ENCODE results near the gene AMPD3. TPM values are rescaled to one million over a fixed set of nuclear protein-coding genes. Genes with fewer than 3 reads are reported as not detected.

Gene AMPD3
- total RNA-seq, 1 donor from 2014 or later, result 4.4 TPM

MicroRNAs within 50 kb of the gene (microRNA counts, 767-probe panel; counts per million panel counts)
- microRNA hsa-miR-4485, result not detected

Other genes starting within 250 kb of the AMPD3 start
- gene SBF2, start 161.0 kb upstream of the AMPD3 start, total RNA-seq, result 21.0 and 23.7 TPM in 2 replicates
- 17.3 and 46.5 TPM in 2 replicates for gene ADM, start 150.2 kb upstream of the AMPD3 start, total RNA-seq
- gene RNF141, start 85.9 kb downstream of the AMPD3 start, total RNA-seq, result 27.8 and 29.6 TPM in 2 replicates
- gene LYVE1, start 113.4 kb downstream of the AMPD3 start, total RNA-seq, result not detected in 2 replicates
- gene IRAG1, start 238.5 kb downstream of the AMPD3 start, total RNA-seq, result 0.56 and 0.99 TPM in 2 replicates

Data from myocyte (in vitro differentiated cells).